Astrocyte of the spinal cord (primary cell): ENCODE measurements around the gene CST3.
A peak's percentile ranks its signal among the peaks of the same experiment; 100 is the strongest.
"Not testable (repeated sequence)": the region's sequence is repeated elsewhere in the genome, so short reads cannot be mapped to it uniquely, and the experiment has no call there.

Source experiments
- DNase-seq: peaks from one replicate; pipeline ENCODE4 v3.0.0; 2011; ENCODE audit warnings: low read depth, low spot score
- H3K4me3 ChIP-seq: 2 replicates; pipeline ENCODE4 v1.5.1; 2011; ENCODE audit warnings: low read depth, mild to moderate bottlenecking, low read length, moderate library complexity
- in situ Hi-C: cut with HindIII; loops from 2 replicates; pipeline ENCODE4 v1.10.0; 2017; ENCODE audit warnings: low sequenced_read_pairs
- TF ChIP-seq, protein P1 (sequence below): IDR thresholded peaks from 2 replicates; pipeline ENCODE4 v1.5.1; 2012; ENCODE audit warnings: low read depth, mild to moderate bottlenecking, low read length, inconsistent platforms

The CST3 gene

DNA sequence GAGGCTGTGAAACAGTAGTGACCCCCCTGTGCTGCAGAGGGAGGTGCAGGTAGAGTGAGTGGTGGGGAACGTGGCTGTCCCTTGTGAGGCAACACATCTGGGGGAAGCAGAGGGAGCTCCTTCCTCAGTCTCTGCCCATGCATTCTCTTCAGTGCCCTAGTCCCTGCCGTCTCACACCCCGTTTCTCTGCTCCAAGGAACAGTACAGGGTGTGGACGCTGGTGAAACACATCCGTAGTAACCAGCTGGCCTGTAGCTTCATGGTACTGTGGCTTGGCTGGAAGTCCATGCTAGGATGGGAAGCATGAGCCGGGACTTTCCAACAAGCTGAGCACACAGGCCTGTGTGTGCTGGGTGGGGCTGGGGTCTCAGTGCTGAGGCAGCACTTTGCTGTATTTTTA is 25.4 kb upstream of the CST3 start:
- no peak for DNase-seq
- TF ChIP-seq, protein P1, sequence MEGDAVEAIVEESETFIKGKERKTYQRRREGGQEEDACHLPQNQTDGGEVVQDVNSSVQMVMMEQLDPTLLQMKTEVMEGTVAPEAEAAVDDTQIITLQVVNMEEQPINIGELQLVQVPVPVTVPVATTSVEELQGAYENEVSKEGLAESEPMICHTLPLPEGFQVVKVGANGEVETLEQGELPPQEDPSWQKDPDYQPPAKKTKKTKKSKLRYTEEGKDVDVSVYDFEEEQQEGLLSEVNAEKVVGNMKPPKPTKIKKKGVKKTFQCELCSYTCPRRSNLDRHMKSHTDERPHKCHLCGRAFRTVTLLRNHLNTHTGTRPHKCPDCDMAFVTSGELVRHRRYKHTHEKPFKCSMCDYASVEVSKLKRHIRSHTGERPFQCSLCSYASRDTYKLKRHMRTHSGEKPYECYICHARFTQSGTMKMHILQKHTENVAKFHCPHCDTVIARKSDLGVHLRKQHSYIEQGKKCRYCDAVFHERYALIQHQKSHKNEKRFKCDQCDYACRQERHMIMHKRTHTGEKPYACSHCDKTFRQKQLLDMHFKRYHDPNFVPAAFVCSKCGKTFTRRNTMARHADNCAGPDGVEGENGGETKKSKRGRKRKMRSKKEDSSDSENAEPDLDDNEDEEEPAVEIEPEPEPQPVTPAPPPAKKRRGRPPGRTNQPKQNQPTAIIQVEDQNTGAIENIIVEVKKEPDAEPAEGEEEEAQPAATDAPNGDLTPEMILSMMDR = no peak
- H3K4me3 ChIP-seq = no peak overlapping the region
- in situ Hi-C loops = no loop called here

DNA sequence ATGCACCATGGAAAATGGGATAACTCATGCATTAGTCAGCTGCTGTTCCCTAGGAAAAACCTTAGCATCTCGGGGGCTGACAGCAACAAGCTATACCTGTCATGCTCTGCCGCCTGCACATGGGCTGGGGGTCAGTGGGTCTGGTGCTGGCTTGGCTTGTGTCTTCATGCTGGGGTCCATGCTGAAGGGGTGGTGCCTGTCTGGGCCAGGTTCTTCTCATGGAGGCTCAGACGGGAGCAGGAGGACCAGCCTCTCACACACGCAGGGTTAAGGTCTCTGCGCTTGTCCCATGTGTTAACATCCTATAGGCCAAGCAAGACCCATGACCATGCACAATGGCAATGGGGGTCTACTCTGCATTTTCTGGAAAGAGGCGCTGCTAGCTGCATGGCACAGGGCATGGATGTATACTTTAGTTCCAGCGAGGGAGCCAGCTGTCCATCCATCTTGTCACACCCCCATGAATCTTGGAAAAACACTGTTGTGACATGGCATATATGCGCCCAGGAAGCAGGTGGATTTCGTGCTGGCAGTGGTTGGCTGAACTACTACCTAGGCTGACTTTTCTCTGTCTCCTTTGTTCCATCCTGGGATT is 24.6 kb upstream of the CST3 start:
- TF ChIP-seq, protein P1 = no peak
- no peak overlapping the region for H3K4me3 ChIP-seq
- no peak for DNase-seq
- in situ Hi-C loops = no loop called here

DNA sequence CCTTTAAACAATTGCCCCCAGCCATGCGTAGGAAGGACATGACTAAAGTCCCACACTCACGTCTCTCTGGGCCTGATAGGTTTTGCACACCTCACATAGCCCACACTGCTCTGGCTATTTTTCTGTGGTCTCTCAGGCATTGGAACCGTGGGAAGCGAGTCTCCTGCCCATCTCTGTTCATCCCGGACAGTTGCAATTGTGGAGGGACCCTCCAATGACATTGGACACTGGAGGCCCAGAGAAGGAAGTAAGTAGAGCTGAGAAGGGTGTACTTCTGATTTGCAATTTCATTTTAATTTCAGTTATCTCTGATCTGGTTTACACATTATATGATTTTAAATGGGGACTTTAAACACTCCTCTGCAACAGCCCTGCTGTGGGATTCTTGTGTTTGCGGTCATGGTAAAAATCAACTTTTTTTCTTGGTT is 23.3 kb upstream of the CST3 start:
- no peak overlapping the region for H3K4me3 ChIP-seq
- in situ Hi-C loops = no loop called here
- TF ChIP-seq, protein P1 = no peak
- DNase-seq = no peak

- in situ Hi-C loops = no loop called here
- TF ChIP-seq, protein P1 = no peak
- no peak overlapping the region for H3K4me3 ChIP-seq
- peak; percentile 41 for DNase-seq
Measured at GRCh38 chr20:23659989-23660837, 22.5 kb upstream of the CST3 start.

DNA sequence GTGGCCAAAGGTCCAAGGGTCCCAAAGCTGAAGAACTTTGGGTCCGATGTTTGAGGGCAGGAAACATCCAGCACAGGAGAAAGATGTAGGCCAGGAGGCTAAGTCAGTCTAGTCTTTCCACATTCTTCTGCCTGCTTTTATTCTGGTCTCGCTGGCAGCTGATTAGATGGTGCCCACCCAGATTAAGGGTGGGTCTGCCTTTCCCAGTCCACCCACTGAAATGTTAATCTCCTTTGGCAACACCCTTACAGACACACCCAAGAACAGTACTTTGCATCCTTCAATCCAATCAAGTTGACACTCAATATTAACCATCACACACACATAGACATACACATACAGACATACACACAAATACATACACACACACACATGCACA is 21.8 kb upstream of the CST3 start:
- H3K4me3 ChIP-seq, DNase-seq, in situ Hi-C loops: not testable (repeated sequence)

DNA sequence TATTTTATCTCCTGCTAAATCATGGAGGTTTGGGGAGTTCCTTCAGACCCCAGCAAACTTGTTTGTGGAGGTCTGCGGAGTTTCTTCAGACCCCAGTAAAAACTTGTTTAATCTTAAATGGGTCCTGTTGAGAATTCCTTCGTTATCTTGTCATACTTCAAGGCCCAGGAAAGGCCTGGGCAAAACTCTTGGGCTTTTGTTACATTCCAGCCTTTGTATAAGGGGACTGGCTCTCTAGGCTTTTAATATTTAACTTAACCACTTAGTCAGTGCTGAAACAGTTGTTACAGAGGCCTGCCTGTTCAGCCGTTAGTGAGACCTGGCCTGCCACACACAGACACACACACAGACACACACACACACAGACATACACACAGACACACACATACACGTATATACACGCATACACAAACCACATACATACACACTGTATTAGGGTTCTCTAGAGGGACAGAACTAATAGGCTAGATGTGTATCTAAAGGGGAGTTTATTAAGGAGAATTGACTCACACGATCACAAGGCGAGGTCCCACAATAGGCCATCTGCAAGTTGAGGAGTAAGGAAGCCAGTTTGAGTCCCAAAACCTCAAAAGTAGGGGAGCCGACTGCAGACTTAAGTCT is 21.3 kb upstream of the CST3 start:
- TF ChIP-seq, protein P1 = no peak
- DNase-seq = no peak
- in situ Hi-C loops = no loop called here
- no peak overlapping the region for H3K4me3 ChIP-seq

DNA sequence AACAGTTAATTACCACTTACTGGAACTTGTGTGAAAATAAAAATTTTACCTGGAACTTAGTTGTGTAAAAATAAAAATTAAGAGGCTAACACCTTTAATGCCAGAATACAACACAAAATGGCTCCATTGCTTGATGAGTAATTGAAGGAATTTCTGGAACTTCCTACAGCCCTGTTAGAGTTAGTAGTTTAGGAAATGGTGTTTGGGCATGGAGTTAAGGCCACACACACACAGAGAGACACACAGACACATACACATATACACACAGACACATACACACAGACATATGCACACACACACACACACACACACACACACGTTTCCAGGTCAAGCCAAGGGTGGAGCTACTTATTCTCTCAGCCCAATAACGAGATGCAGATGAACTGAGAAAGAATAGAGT is 20.6 kb upstream of the CST3 start:
- in situ Hi-C loops = no loop called here
- no peak overlapping the region for H3K4me3 ChIP-seq
- TF ChIP-seq, protein P1 = no peak
- DNase-seq = no peak
